Peyer's patch (tissue), 4 donors: ENCODE results near the gene PLOD2. TPM values are rescaled to one million over a fixed set of nuclear protein-coding genes. Genes with fewer than 3 reads are reported as not detected.
A peak's percentile ranks its signal among the peaks of the same experiment; 100 is the strongest.

ENCODE experiments used
- DNase-seq, 3 donors: peaks; one replicate each; pipeline ENCODE4 v3.0.0-alpha.2; 2017 to 2019
- H3K27ac ChIP-seq, 4 donors: fragments of 200-600 bp; sonication (generic); one replicate each; pipeline ENCODE4 v1.5.1; 2016 to 2019
- H3K27me3 ChIP-seq, 2 donors: fragments of 200-600 bp; sonication (generic); one replicate each; pipeline ENCODE4 v1.5.1; 2019
- H3K36me3 ChIP-seq, 3 donors: fragments of 200-600 bp; sonication (generic); one replicate each; pipeline ENCODE4 v1.5.1; 2016 to 2019
- H3K4me1 ChIP-seq, 4 donors: fragments of 200-600 bp; sonication (generic); one replicate each; pipeline ENCODE4 v1.5.1; 2016 to 2019
- H3K4me3 ChIP-seq, 4 donors: fragments of 200-600 bp; sonication (generic); 1 replicate in 3 of 4; 2 replicates in 1 of 4; pipeline ENCODE4 v1.5.1; 2016 to 2019; ENCODE audit warnings: mild to moderate bottlenecking in 1 of 4
- H3K9me3 ChIP-seq, 4 donors: fragments of 200-600 bp; sonication (generic); one replicate each; pipeline ENCODE4 v1.5.1; 2016 to 2019; ENCODE audit warnings: mild to moderate bottlenecking in 1 of 4
- POLR2A ChIP-seq, 2 donors: fragments of 450-650 bp; IDR thresholded peaks; one replicate each; pipeline ENCODE4 v1.5.1; 2017; ENCODE audit warnings: antibody characterized with exemption in 2 of 2, mild to moderate bottlenecking in 2 of 2, moderate library complexity in 2 of 2
- total RNA-seq, 4 donors: library from RNA; depleted of rRNA; stranded (reverse); fragments of >200 nt; gene quantifications; one replicate each; pipeline ENCODE4 v1.1.0, GENCODE V29; 2016
- TF ChIP-seq, protein P1 (sequence below), 6 experiments: fragments of 450-650 bp in 4 of 6; fragments of 200-600 bp in 2 of 6; sonication (generic) in 1 of 6; IDR thresholded peaks; one replicate each; pipeline ENCODE4 v1.5.1; 2017 to 2019; ENCODE audit warnings: antibody characterized with exemption in 6 of 6, mild to moderate bottlenecking in 3 of 6, moderate library complexity in 1 of 6

PLOD2 gene
- total RNA-seq, 4 donors from 2014 or later = 9.9 to 78.8 (median 56.0) TPM

- no peaks in the 10 kb centered on the region for H3K9me3 ChIP-seq
- peak overlapping the region in 2 of 4 donors; percentile 13 to 15 for H3K27ac ChIP-seq
- H3K36me3 ChIP-seq = no peaks in the 10 kb centered on the region
- no peak overlapping the region for H3K4me3 ChIP-seq
- TF ChIP-seq, protein P1, sequence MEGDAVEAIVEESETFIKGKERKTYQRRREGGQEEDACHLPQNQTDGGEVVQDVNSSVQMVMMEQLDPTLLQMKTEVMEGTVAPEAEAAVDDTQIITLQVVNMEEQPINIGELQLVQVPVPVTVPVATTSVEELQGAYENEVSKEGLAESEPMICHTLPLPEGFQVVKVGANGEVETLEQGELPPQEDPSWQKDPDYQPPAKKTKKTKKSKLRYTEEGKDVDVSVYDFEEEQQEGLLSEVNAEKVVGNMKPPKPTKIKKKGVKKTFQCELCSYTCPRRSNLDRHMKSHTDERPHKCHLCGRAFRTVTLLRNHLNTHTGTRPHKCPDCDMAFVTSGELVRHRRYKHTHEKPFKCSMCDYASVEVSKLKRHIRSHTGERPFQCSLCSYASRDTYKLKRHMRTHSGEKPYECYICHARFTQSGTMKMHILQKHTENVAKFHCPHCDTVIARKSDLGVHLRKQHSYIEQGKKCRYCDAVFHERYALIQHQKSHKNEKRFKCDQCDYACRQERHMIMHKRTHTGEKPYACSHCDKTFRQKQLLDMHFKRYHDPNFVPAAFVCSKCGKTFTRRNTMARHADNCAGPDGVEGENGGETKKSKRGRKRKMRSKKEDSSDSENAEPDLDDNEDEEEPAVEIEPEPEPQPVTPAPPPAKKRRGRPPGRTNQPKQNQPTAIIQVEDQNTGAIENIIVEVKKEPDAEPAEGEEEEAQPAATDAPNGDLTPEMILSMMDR (IDR thresholded peaks at IDR 0.05) = no peak
- no peak for TF ChIP-seq POLR2A (IDR thresholded peaks at IDR 0.05)
- no peaks in the 10 kb centered on the region for H3K27me3 ChIP-seq
- peaks cover 0 to 16% (median 0%) of the 10 kb centered on the region in 4 donors for H3K4me1 ChIP-seq
- DNase-seq = no peak
Measured at GRCh38 chr3:146152834-146153233, 8.2 kb downstream of the PLOD2 start.

DNA sequence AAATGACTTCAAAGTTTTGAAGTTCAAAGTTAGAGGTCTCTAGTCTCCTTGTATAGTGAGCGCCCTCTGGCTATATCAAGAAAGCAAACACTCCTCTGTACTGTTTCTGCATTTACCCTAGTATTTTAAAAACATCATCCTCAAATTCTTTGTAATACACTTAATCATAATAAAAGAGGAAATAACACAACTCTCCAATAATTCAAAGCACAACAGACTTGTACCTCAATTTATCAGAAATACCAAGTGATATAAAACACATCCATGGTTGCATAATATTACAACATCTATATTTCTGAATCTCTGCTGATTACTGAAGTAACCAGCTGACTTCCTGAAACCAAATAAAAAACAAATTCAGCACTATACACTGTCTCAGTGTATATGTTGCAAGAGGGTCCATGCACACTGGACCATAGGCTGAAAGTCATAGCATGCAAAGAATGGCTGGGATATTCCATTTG lies 12.5 kb downstream of the PLOD2 start:
- no peaks in the 10 kb centered on the region for H3K36me3 ChIP-seq
- no peak for DNase-seq
- H3K4me1 ChIP-seq = no peaks in the 10 kb centered on the region

DNA sequence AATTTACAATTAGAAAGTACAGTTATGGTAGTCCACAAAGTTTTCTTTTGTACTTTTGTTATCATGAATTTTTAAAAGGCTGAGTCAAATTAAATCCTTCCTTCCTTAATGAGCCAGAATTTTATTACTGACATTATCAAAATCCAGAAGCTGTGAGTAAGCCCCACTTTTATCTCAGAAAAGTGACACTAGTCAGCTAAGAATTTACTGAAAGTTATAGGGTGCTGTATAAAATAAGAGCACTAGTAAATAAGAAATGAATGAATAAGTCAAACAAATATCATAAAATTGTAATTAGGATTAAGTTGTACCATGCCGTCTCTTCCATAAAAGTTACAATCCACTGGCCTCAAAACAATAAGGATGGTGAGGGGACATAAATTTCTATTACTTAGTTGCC lies 15.3 kb downstream of the PLOD2 start:
- H3K27ac ChIP-seq = no peak overlapping the region

More for the DNA sequence above, 12.5 kb downstream of the PLOD2 start:
- H3K9me3 ChIP-seq = no peaks in the 10 kb centered on the region
- H3K27me3 ChIP-seq = no peaks in the 10 kb centered on the region
- H3K27ac ChIP-seq = no peak overlapping the region
- TF ChIP-seq, protein P1 (IDR thresholded peaks at IDR 0.05) = peak in 2 of 6 experiments; percentile 36 to 40
- no peak for TF ChIP-seq POLR2A (IDR thresholded peaks at IDR 0.05)
- no peak overlapping the region for H3K4me3 ChIP-seq

DNA sequence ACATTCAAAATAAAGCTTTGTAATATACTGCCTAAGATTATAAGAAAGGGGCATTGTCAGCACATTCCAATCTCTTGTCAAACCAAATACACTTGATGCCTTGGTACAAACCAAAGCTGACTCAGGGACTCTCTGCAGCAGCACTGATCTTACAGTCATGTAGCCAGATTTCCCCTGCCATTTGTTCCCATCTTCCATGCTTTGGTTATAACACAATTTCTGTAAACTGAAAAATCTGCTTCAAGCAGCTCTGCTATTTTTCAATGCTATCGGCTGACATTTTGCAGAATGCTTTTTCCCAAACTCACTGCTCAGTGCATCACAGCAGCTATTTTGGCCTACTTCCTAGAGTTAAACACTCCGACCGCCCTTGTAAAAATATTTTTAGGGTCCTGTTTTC lies 18.2 kb downstream of the PLOD2 start:
- no peak overlapping the region for H3K4me3 ChIP-seq
- H3K4me1 ChIP-seq = peaks cover 0 to 9% (median 0%) of the 10 kb centered on the region in 4 donors
- no peaks in the 10 kb centered on the region for H3K27me3 ChIP-seq
- no peaks in the 10 kb centered on the region for H3K9me3 ChIP-seq
- no peak for DNase-seq
- TF ChIP-seq POLR2A (IDR thresholded peaks at IDR 0.05) = no peak
- TF ChIP-seq, protein P1 (IDR thresholded peaks at IDR 0.05) = no peak
- H3K36me3 ChIP-seq = no peaks in the 10 kb centered on the region
- peak overlapping the region in 1 of 4 donors; percentile 29 for H3K27ac ChIP-seq

More for the DNA sequence above, 15.3 kb downstream of the PLOD2 start:
- H3K9me3 ChIP-seq = no peaks in the 10 kb centered on the region
- peaks cover 0 to 9% (median 0%) of the 10 kb centered on the region in 4 donors for H3K4me1 ChIP-seq
- H3K4me3 ChIP-seq = no peak overlapping the region
- TF ChIP-seq POLR2A (IDR thresholded peaks at IDR 0.05) = no peak
- TF ChIP-seq, protein P1 (IDR thresholded peaks at IDR 0.05) = no peak
- no peaks in the 10 kb centered on the region for H3K27me3 ChIP-seq
- no peaks in the 10 kb centered on the region for H3K36me3 ChIP-seq
- no peak for DNase-seq

GRCh38 chr3:146139586-146140110 lies 21.3 kb downstream of the PLOD2 start:
- peaks cover 0 to 9% (median 0%) of the 10 kb centered on the region in 4 donors for H3K4me1 ChIP-seq
- no peak overlapping the region for H3K4me3 ChIP-seq
- DNase-seq = no peak
- no peaks in the 10 kb centered on the region for H3K36me3 ChIP-seq
- peak overlapping the region in 1 of 4 donors; percentile 24 for H3K27ac ChIP-seq
- no peaks in the 10 kb centered on the region for H3K9me3 ChIP-seq
- no peaks in the 10 kb centered on the region for H3K27me3 ChIP-seq
- TF ChIP-seq POLR2A (IDR thresholded peaks at IDR 0.05) = no peak
- TF ChIP-seq, protein P1 (IDR thresholded peaks at IDR 0.05) = no peak
